Heart right ventricle (tissue), 16 donors: ENCODE measurements around the gene GPX7. TPM values are rescaled to one million over a fixed set of nuclear protein-coding genes. Genes with fewer than 3 reads are reported as not detected.

Experiments
- ATAC-seq, 8 donors: fragments of 200-7000 bp; cut with Tn5 transposase; one replicate each; pipeline ENCODE4 v1.9.1; 2020; ENCODE audit warnings: mild to moderate bottlenecking in 8 of 8, moderate library complexity in 8 of 8, moderate number of reproducible peaks in 1 of 8
- DNase-seq, 2 donors: peaks; one replicate each; pipeline ENCODE4 v3.0.0-alpha.2; 2020
- H3K27ac ChIP-seq, 10 donors: fragments of 200-600 bp; sonication (generic) in 2 of 10; one replicate each; pipeline versions ENCODE4 v1.5.0 to v1.8.0; 2020 to 2022; ENCODE audit warnings: mild to moderate bottlenecking in 3 of 10
- H3K27me3 ChIP-seq, 7 donors: fragments of 200-600 bp; one replicate each; pipeline ENCODE4 v1.8.0; 2021 to 2022; ENCODE audit warnings: mild to moderate bottlenecking in 2 of 7
- H3K36me3 ChIP-seq, 9 donors: fragments of 200-600 bp; sonication (generic) in 1 of 9; one replicate each; pipeline versions ENCODE4 v1.5.0 to v1.8.0; 2020 to 2022; ENCODE audit warnings: mild to moderate bottlenecking in 2 of 9
- H3K4me1 ChIP-seq, 9 donors: fragments of 200-600 bp; sonication (generic) in 1 of 9; one replicate each; pipeline versions ENCODE4 v1.5.0 to v1.8.0; 2020 to 2022; ENCODE audit warnings: mild to moderate bottlenecking in 4 of 9
- H3K4me3 ChIP-seq, 10 donors: fragments of 200-600 bp; sonication (generic) in 2 of 10; one replicate each; pipeline versions ENCODE4 v1.5.0 to v1.8.0; 2020 to 2022; ENCODE audit warnings: mild to moderate bottlenecking in 7 of 10, moderate library complexity in 2 of 10
- H3K9me3 ChIP-seq, 11 donors: fragments of 200-600 bp in 10 of 11; sonication (generic) in 2 of 11; one replicate each; pipeline versions ENCODE4 v1.5.0 to v1.8.0; 2013 to 2022; ENCODE audit warnings: mild to moderate bottlenecking in 2 of 11, control low read depth in 1 of 11, moderate library complexity in 1 of 11
- CTCF ChIP-seq, 9 donors: fragments of 200-600 bp; sonication (generic) in 2 of 9; IDR thresholded peaks; one replicate each; pipeline versions ENCODE4 v1.5.0 to v1.8.0; 2021 to 2022; ENCODE audit warnings: antibody characterized with exemption in 9 of 9, mild to moderate bottlenecking in 5 of 9, moderate library complexity in 1 of 9
- WGBS, 2 donors: extraction: QIAGEN DNeasy Blood & Tissue Kit; methylation state at CpG; one replicate each; pipeline ENCODE4 v1.1.7; 2013; ENCODE audit warnings: inconsistent platforms in 1 of 2; 5-methylcytosine and 5-hydroxymethylcytosine counted together
- intact Hi-C, 10 donors: fragments of 100-400 bp; cut with DNase I; formaldehyde crosslinking; loops; one replicate each; pipeline versions ENCODE4 v1.11.1 to v1.14.2; 2022
- polyA plus RNA-seq, 2 donors: library from polyadenylated mRNA; stranded (reverse); fragments of 200-250 nt; gene quantifications; one replicate each; pipeline ENCODE4 v1.2.3, GENCODE V29; 2013
- total RNA-seq, 10 donors: library from RNA; stranded (reverse); fragmentation: NEBNext Ultra II Directional in 3 of 10; extraction: Animal tissue kit (Norgen Biotek cat#: 25700) in 3 of 10; gene quantifications; one replicate each; pipeline versions ENCODE4 v1.2.1 to v1.2.4, GENCODE V29; 2021 to 2023
- donor health status: Arrhythmogenic right ventricular cardiomyopathy.
- donor health status: ischemic (EF 13 %, LVEDD 7.1; RV severe dilation, severe dysfunction).
- donor health status: healthy with polysubstance abuse.
- donor health status: DM: no; HTN: yes; CAD: no.
- donor health status: DM: no; HTN: no; CAD: no.
- donor health status: ischemic (EF 25% LVEDD 6.9; RV normal size, moderate dysfunction).
- donor health status: ischemic (EF 25% LVEDD 5.7; RV mildly dilated, moderate dysfunction).
- donor health status: healthy.
- donor health status: DM: yes; HTN: yes; CAD: no.
- donor health status: Ischemic cardiomyopathy.
- donor health status: ischemic (EF 35%, LVEDD 5.7; RV mildly dilated, moderate dysfunction).
- donor health status: nonischemic (EF 11% LVEDD 7.7; RV severe dilation, severe dysfunction).
- donor health status: DM: yes; HTN: yes; CAD: no.
- donor health status: PGD.
- donor health status: ischemic (EF 29% LVEDD 5.4; RV normal size, mild dysfunction).
- donor health status: nonischemic (EF 23%, LVEDD 6.1; RV moderate dilation, normal function).

GPX7 gene
- total and polyA plus RNA-seq, 12 donors = 3.3 to 22.9 (median 6.9) TPM

- no peak for DNase-seq
- Histone ChIP-seq H3K9me3 (no peaks in the 10 kb centered on the region), H3K4me3 (no peak overlapping the region), H3K36me3 (no peaks in the 10 kb centered on the region), H3K4me1 (peaks cover 0 to 40% (median 8%) of the 10 kb centered on the region in 9 donors), H3K27ac (peak overlapping the region in 1 of 10 donors; percentile 65), H3K27me3 (peaks cover 11 to 37% (median 31%) of the 10 kb centered on the region in 7 donors)
- TF ChIP-seq CTCF (IDR thresholded peaks at IDR 0.05) = no peak
- intact Hi-C loops = loop anchor here in 1 of 10 donors (10.0 kb wide), 1 partner anchor 81 kb away; the partner anchor contains the start of gene TUT4
- no peak for ATAC-seq
- 86 to 89% methylated on average over 4 of the region's 4 CpGs for WGBS, 2 donors
These were observed 33.3 kb downstream of the GPX7 start for GRCh38 chr1:52635321-52636089.

- no peaks in the 10 kb centered on the region for H3K9me3 ChIP-seq
- H3K36me3 ChIP-seq = no peaks in the 10 kb centered on the region
- no peak for TF ChIP-seq CTCF (IDR thresholded peaks at IDR 0.05)
- H3K27me3 ChIP-seq = peaks cover 11 to 26% (median 22%) of the 10 kb centered on the region in 7 donors
- ATAC-seq = peak in 5 of 8 donors; percentile 18 to 62 (median 46)
- H3K4me3 ChIP-seq = peak overlapping the region in 1 of 10 donors; percentile 17
- H3K4me1 ChIP-seq = peaks cover 0 to 37% (median 8%) of the 10 kb centered on the region in 9 donors
- intact Hi-C loops = loop anchor here in 1 of 10 donors (10.0 kb wide), 1 partner anchor 82 kb away; the partner anchor contains the start of gene TUT4
- DNase-seq = no peak
- WGBS, 2 donors = 61 to 74% methylated on average over 11 of the region's 11 CpGs
- H3K27ac ChIP-seq = peak overlapping the region in 3 of 10 donors; percentile 14 to 89 (median 25)
These were observed 34.8 kb downstream of the GPX7 start for GRCh38 chr1:52636721-52637695.

GRCh38 chr1:52637946-52638345 is 35.8 kb downstream of the GPX7 start:
- Histone ChIP-seq H3K4me3 (no peak overlapping the region), H3K27ac (peak overlapping the region in 1 of 10 donors; percentile 89), H3K9me3 (no peaks in the 10 kb centered on the region), H3K27me3 (peaks cover 6 to 17% (median 13%) of the 10 kb centered on the region in 7 donors), H3K36me3 (no peaks in the 10 kb centered on the region), H3K4me1 (peaks cover 0 to 27% (median under 1%) of the 10 kb centered on the region in 9 donors)
- WGBS, 2 donors = 58 to 72% methylated on average over 4 of the region's 4 CpGs
- intact Hi-C loops = loop anchor here in 2 of 10 donors (2.0 to 10.0 kb wide), 2 partner anchors 37 to 83 kb away; partner anchors contain the start of gene TUT4 (in 1 of the 2)
- ATAC-seq (no peak), DNase-seq (no peak)
- TF ChIP-seq CTCF (IDR thresholded peaks at IDR 0.05) = no peak

GRCh38 chr1:52640697-52641096 is 38.5 kb downstream of the GPX7 start:
- peaks cover 0 to 26% (median 0%) of the 10 kb centered on the region in 9 donors for H3K4me1 ChIP-seq
- no peak for DNase-seq
- ATAC-seq = no peak
- H3K9me3 ChIP-seq = no peaks in the 10 kb centered on the region
- no peak overlapping the region for H3K27ac ChIP-seq
- no peaks in the 10 kb centered on the region for H3K36me3 ChIP-seq
- 85 to 90% methylated on average over 6 of the region's 6 CpGs for WGBS, 2 donors
- H3K27me3 ChIP-seq = no peaks in the 10 kb centered on the region
- H3K4me3 ChIP-seq = no peak overlapping the region
- intact Hi-C loops = no loop called here
- no peak for TF ChIP-seq CTCF (IDR thresholded peaks at IDR 0.05)
